CD4-positive, alpha-beta memory T cell (primary cell): Measurements from ENCODE around the gene CHDH. TPM values are rescaled to one million over a fixed set of nuclear protein-coding genes. Genes with fewer than 3 reads are reported as not detected.

Source experiments
- CTCF ChIA-PET: fragments of 350-600 bp; sonication (Branson Sonifier 250); formaldehyde crosslinking; loops from one replicate; lab custom pipeline; 2021; ENCODE audit warnings: inconsistent platforms; ENCODE audit not compliant: partially characterized antibody; lab: Charles Lee
- POLR2A ChIA-PET: fragments of 350-600 bp; sonication (Branson Sonifier 250); formaldehyde crosslinking; loops from one replicate; lab custom pipeline; 2021; ENCODE audit not compliant: partially characterized antibody; lab: Charles Lee
- DNase-seq, 5 donors: peaks; one replicate each; pipeline versions ENCODE4 v3.0.0 to v3.0.0-alpha.2; 2020 to 2022; ENCODE audit warnings: mixed read lengths in 1 of 5
- H3K27ac ChIP-seq: one replicate; pipeline ENCODE4 v1.7.0; 2013; ENCODE audit warnings: low read depth, low read length
- H3K27me3 ChIP-seq: 2 replicates; pipeline ENCODE4 v1.7.0; 2013; ENCODE audit warnings: mild to moderate bottlenecking, low read length, moderate library complexity; ENCODE audit not compliant: insufficient read depth
- H3K36me3 ChIP-seq: 2 replicates; pipeline ENCODE4 v1.7.0; 2013; ENCODE audit warnings: mild to moderate bottlenecking, low read length, moderate library complexity; ENCODE audit not compliant: insufficient read depth
- H3K4me1 ChIP-seq: 2 replicates; pipeline ENCODE4 v1.7.0; 2013; ENCODE audit warnings: mild to moderate bottlenecking, low read length, moderate library complexity; ENCODE audit not compliant: insufficient read depth
- H3K4me3 ChIP-seq, 2 donors: one replicate each; pipeline ENCODE4 v1.7.0; 2013; ENCODE audit warnings: low read length in 2 of 2, mild to moderate bottlenecking in 1 of 2
- H3K9me3 ChIP-seq, 2 donors: one replicate each; pipeline ENCODE4 v1.7.0; 2013; ENCODE audit warnings: low read length in 2 of 2, control low read depth in 1 of 2; ENCODE audit not compliant: control insufficient read depth in 1 of 2
- H3K27ac Mint-ChIP-seq, 7 donors: one replicate each; pipeline ENCODE4 v1.8.0; 2020 to 2021; ENCODE audit warnings: mixed read lengths in 7 of 7, mild to moderate bottlenecking in 6 of 7, inconsistent platforms in 3 of 7, moderate library complexity in 3 of 7
- H3K27me3 Mint-ChIP-seq, 2 donors: one replicate each; pipeline ENCODE4 v1.8.0; 2020 to 2021; ENCODE audit warnings: mixed read lengths in 2 of 2
- H3K36me3 Mint-ChIP-seq, 2 donors: one replicate each; pipeline ENCODE4 v1.8.0; 2020 to 2021; ENCODE audit warnings: mixed read lengths in 2 of 2, inconsistent platforms in 1 of 2, mild to moderate bottlenecking in 1 of 2
- H3K4me1 Mint-ChIP-seq, 4 donors: one replicate each; pipeline ENCODE4 v1.8.0; 2020 to 2021; ENCODE audit warnings: mixed read lengths in 4 of 4, mild to moderate bottlenecking in 1 of 4
- H3K4me3 Mint-ChIP-seq, 8 donors: one replicate each; pipeline ENCODE4 v1.8.0; 2020 to 2021; ENCODE audit warnings: mixed read lengths in 8 of 8, mild to moderate bottlenecking in 7 of 8, moderate library complexity in 6 of 8, inconsistent platforms in 3 of 8
- H3K9me3 Mint-ChIP-seq, 8 donors: one replicate each; pipeline ENCODE4 v1.8.0; 2020 to 2021; ENCODE audit warnings: mixed read lengths in 8 of 8, mild to moderate bottlenecking in 5 of 8, inconsistent platforms in 3 of 8, moderate library complexity in 1 of 8
- intact Hi-C: fragments of 100-400 bp; cut with micrococcal nuclease; formaldehyde crosslinking; loops from one replicate; pipeline ENCODE4 v1.15.1; 2023
- polyA plus RNA-seq, 2 donors: library from polyadenylated mRNA; unstranded; fragments of 300-500 nt; fragmentation: Illumina TruSeq; gene quantifications; one replicate each; pipeline ENCODE4 v1.2.3, GENCODE V29; 2021
- total RNA-seq, 2 experiments: library from RNA; stranded (reverse); gene quantifications; one replicate each; pipeline ENCODE4 v1.2.3, GENCODE V29; 2021

The CHDH gene
- total and polyA plus RNA-seq, 4 experiments from 2014 or later, result 0.23 to 0.67 (median 0.47) TPM; not detected in 1

DNA sequence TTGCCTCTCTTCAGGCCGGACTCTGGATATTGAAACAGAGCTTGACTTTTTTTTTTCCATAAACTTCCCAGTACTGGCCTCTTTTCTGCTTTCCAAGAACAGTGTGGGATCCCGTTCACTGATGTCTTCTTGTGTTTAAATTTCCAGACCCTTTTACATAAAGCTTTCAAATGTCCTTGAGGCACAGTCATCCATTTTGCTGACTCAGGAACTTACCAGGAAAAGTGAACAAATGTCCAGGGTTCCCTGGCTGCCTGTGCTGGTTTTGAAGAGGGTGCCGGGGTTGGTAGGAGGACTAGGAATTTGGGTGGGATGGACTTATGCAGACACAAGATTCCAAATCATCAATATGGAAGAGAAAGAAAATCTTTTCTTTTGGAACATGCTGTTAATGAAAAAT, 68.1 kb downstream of the CHDH start:
- DNase-seq, result no peak
- ChIA-PET POLR2A (no interaction called here), CTCF (no interaction called here)
- Mint-ChIP-seq H3K27me3 (peaks cover 7 to 8% of the 10 kb centered on the region in 2 donors), H3K9me3 (no peaks in the 10 kb centered on the region), H3K4me1 (no peaks in the 10 kb centered on the region), H3K27ac (no peak overlapping the region), H3K36me3 (no peaks in the 10 kb centered on the region), H3K4me3 (no peak overlapping the region)
- intact Hi-C loops, result no loop called here
- Histone ChIP-seq H3K27me3 (no peaks in the 10 kb centered on the region), H3K27ac (no peak overlapping the region), H3K4me3 (no peak overlapping the region), H3K36me3 (no peaks in the 10 kb centered on the region), H3K9me3 (no peaks in the 10 kb centered on the region), H3K4me1 (no peaks in the 10 kb centered on the region)

GRCh38 chr3:53777468-53777867, 68.8 kb downstream of the CHDH start:
- POLR2A ChIA-PET, result no interaction called here
- H3K4me3 ChIP-seq, result no peak overlapping the region
- Mint-ChIP-seq H3K36me3 (no peaks in the 10 kb centered on the region), H3K9me3 (no peaks in the 10 kb centered on the region), H3K4me3 (no peak overlapping the region), H3K4me1 (no peaks in the 10 kb centered on the region), H3K27ac (no peak overlapping the region), H3K27me3 (peaks cover 7 to 8% of the 10 kb centered on the region in 2 donors)
- intact Hi-C loops, result no loop called here
- no peaks in the 10 kb centered on the region for H3K9me3 ChIP-seq
- no peak for DNase-seq
- H3K4me1 ChIP-seq, result no peaks in the 10 kb centered on the region
- H3K27ac ChIP-seq, result no peak overlapping the region
- CTCF ChIA-PET, result no interaction called here
- no peaks in the 10 kb centered on the region for H3K27me3 ChIP-seq
- no peaks in the 10 kb centered on the region for H3K36me3 ChIP-seq

- Mint-ChIP-seq H3K36me3 (no peaks in the 10 kb centered on the region), H3K27ac (no peak overlapping the region), H3K9me3 (no peaks in the 10 kb centered on the region), H3K4me3 (no peak overlapping the region), H3K4me1 (no peaks in the 10 kb centered on the region), H3K27me3 (peaks cover 7 to 8% of the 10 kb centered on the region in 2 donors)
- POLR2A ChIA-PET, result no interaction called here
- DNase-seq, result no peak
- Histone ChIP-seq H3K27ac (no peak overlapping the region), H3K9me3 (no peaks in the 10 kb centered on the region), H3K36me3 (no peaks in the 10 kb centered on the region), H3K27me3 (no peaks in the 10 kb centered on the region), H3K4me3 (no peak overlapping the region), H3K4me1 (no peaks in the 10 kb centered on the region)
- CTCF ChIA-PET, result no interaction called here
- intact Hi-C loops, result no loop called here
Observed at GRCh38 chr3:53776494-53777101, 69.6 kb downstream of the CHDH start.

GRCh38 chr3:53775834-53776251, 70.4 kb downstream of the CHDH start:
- H3K36me3 ChIP-seq, result no peaks in the 10 kb centered on the region
- ChIA-PET POLR2A (no interaction called here), CTCF (no interaction called here)
- DNase-seq, result no peak
- no peaks in the 10 kb centered on the region for H3K9me3 Mint-ChIP-seq
- no peak overlapping the region for H3K27ac Mint-ChIP-seq
- H3K4me1 ChIP-seq, result no peaks in the 10 kb centered on the region
- no peaks in the 10 kb centered on the region for H3K36me3 Mint-ChIP-seq
- H3K27ac ChIP-seq, result no peak overlapping the region
- peaks cover 7 to 8% of the 10 kb centered on the region in 2 donors for H3K27me3 Mint-ChIP-seq
- H3K4me3 Mint-ChIP-seq, result no peak overlapping the region
- no peak overlapping the region for H3K4me3 ChIP-seq
- no peaks in the 10 kb centered on the region for H3K4me1 Mint-ChIP-seq
- H3K27me3 ChIP-seq, result no peaks in the 10 kb centered on the region
- intact Hi-C loops, result no loop called here
- H3K9me3 ChIP-seq, result no peaks in the 10 kb centered on the region

DNA sequence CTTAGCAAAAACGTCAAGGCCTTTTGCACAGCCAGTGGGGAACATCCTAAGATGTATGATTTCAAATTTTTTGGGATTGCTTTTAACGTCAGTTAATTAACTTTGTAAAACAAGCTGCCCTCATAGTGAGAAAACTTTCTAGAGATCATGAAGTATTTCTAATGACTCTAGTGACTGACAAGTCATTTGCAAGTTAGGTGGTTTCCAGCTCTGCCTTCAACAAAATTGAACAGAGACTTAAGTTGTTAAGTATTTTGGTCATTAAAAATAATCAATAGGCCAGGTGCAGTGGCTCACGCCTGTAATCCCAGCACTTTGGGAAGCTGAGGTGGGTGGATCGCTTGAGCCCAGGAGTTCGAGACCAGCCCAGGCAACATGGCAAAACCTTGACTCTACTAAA, 71.2 kb downstream of the CHDH start:
- Histone ChIP-seq H3K4me1 (no peaks in the 10 kb centered on the region), H3K4me3 (no peak overlapping the region), H3K36me3 (no peaks in the 10 kb centered on the region), H3K27ac (no peak overlapping the region), H3K9me3 (no peaks in the 10 kb centered on the region), H3K27me3 (no peaks in the 10 kb centered on the region)
- no peak for DNase-seq
- H3K27me3 Mint-ChIP-seq, result peaks cover 7 to 14% of the 10 kb centered on the region in 2 donors
- H3K4me1 Mint-ChIP-seq, result no peaks in the 10 kb centered on the region
- no peak overlapping the region for H3K4me3 Mint-ChIP-seq
- ChIA-PET POLR2A (no interaction called here), CTCF (no interaction called here)
- H3K36me3 Mint-ChIP-seq, result no peaks in the 10 kb centered on the region
- no peaks in the 10 kb centered on the region for H3K9me3 Mint-ChIP-seq
- no peak overlapping the region for H3K27ac Mint-ChIP-seq
- intact Hi-C loops, result no loop called here

GRCh38 chr3:53774414-53774813, 71.8 kb downstream of the CHDH start:
- Histone ChIP-seq H3K4me3 (no peak overlapping the region), H3K4me1 (no peaks in the 10 kb centered on the region), H3K27ac (no peak overlapping the region), H3K27me3 (no peaks in the 10 kb centered on the region), H3K9me3 (no peaks in the 10 kb centered on the region), H3K36me3 (no peaks in the 10 kb centered on the region)
- no peak for DNase-seq
- Mint-ChIP-seq H3K4me1 (no peaks in the 10 kb centered on the region), H3K9me3 (no peaks in the 10 kb centered on the region), H3K27me3 (peaks cover 7 to 16% of the 10 kb centered on the region in 2 donors), H3K4me3 (no peak overlapping the region), H3K36me3 (no peaks in the 10 kb centered on the region), H3K27ac (no peak overlapping the region)
- ChIA-PET CTCF (no interaction called here), POLR2A (no interaction called here)
- intact Hi-C loops, result no loop called here

GRCh38 chr3:53773611-53774368, 72.4 kb downstream of the CHDH start:
- H3K9me3 ChIP-seq, result no peaks in the 10 kb centered on the region
- Mint-ChIP-seq H3K4me3 (no peak overlapping the region), H3K27me3 (peaks cover 5 to 16% of the 10 kb centered on the region in 2 donors), H3K36me3 (no peaks in the 10 kb centered on the region), H3K9me3 (no peaks in the 10 kb centered on the region), H3K4me1 (no peaks in the 10 kb centered on the region), H3K27ac (no peak overlapping the region)
- DNase-seq, result no peak
- H3K27ac ChIP-seq, result no peak overlapping the region
- H3K4me3 ChIP-seq, result no peak overlapping the region
- no peaks in the 10 kb centered on the region for H3K27me3 ChIP-seq
- no peaks in the 10 kb centered on the region for H3K4me1 ChIP-seq
- intact Hi-C loops, result no loop called here
- H3K36me3 ChIP-seq, result no peaks in the 10 kb centered on the region
- ChIA-PET CTCF (no interaction called here), POLR2A (no interaction called here)
